HG02840 (cell line): ENCODE measurements around the gene DDC.

ENCODE experiments used
- ATAC-seq: cut with Tn5 transposase; IDR thresholded peaks from one replicate; pipeline ENCODE4 v1.9.1; 2021; ENCODE audit warnings: mild to moderate bottlenecking, moderate library complexity, moderate number of reproducible peaks; ENCODE audit not compliant: unreplicated experiment, low FRiP score

DDC gene

DNA sequence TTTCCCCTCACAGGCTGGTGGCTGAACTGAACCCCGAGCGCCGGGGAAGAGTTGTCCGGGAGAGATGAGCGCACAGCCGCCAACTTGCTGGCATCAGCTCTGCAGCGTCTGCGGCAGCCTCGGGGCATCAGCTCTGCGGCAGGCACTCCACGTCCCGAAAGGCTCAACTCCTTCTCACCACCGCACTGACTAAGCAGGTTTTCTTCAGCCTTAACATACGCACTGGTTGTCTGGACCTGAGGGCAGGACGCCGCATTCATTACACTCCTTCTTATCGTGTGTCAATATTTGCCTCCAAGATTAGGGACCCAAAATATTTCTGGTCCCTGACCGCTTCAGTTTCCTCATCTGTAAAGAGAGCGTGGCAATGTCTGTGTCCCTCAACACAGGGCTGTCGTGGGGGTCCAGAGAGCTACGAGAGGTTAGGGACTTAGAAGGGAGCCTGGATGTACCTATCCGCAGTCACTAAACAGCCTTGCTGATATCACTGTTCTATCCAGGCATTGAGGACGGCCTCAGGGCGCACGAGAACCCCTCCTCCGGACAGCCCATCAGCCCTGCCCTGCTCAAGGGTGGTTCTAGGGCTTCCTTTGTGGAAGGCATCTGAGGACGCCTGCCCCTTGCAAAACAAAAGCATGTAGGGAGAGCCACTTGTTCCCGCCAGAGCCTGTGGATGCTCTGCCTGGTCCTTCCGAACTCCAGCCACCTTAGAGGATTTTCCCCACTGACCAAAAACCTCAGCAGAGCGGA lies 72.3 kb downstream of the DDC start:
- no peak for ATAC-seq

DNA sequence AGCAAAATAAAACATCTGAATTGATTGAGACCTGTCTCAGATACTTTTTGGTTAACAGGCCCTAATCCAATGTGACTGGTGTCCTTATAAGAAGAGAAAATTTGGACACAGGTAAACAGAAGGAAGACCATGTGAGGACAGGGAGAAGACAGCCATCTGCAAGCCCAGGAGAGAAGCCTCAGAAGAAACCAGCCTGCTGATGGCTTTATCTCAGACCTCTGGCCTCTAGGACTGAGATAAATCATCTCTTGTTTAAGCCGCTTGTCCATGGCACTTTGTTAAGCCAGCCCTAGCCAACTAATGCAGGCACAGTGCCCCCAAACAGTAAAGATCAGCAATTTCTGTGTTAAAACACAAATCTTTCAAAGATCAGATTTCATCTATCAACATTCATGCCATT lies 73.3 kb downstream of the DDC start:
- no peak for ATAC-seq

DNA sequence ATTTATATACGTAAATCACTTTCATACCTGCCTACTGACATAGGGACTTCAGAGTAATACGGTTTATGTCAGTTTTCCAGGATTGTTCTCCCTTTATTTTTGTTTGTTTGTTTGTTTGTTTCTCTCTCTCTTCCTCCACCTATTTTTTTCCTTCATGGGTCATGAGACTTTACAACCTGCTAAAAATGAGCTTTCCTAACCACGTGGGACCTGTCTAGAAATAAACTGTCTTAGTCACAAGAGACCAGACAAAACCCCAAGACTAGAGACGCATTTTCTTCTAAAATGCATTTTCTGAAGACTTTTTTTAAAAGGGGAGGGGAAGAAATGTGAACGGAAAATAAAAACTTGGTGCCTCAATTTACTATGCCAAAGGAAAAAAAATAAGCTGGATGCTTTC lies 74.0 kb downstream of the DDC start:
- no peak for ATAC-seq

DNA sequence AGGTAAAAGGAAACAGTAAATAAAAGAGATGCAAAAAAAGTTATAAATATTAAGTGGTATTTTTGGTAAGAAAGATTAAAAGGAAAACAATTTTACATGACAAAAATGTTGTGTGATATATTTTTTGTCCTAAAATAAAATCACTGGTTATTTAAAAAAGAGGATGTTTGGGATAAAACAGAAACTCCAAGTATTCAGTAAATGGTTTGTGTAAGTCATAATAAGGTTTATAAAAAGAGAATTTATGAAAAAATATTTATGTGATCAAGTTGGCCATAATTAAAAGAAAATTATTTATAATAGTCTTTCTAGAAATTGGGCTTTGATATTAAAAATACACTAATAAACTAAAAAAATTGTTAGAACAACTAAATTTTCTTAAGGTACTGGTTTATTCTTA lies 76.8 kb downstream of the DDC start:
- no peak for ATAC-seq

DNA sequence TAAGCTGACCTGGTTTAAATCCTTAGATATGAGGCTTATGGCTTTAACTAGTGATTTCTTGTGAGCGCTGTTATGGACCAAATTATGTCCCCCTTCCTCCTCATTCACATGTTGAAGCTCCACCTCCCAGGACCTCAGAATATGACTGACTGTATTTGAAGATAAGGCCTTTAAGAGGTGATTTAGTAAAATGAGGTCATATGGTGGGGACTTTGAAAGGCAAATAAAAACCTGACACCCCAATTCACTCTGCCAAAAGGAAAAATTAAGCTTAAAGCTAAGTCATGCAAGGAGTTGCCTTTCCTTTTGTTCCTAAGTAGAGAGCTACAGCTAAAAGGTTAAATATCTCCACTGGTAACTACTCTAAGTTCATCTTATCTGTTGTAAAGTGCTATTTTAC lies 78.7 kb downstream of the DDC start:
- ATAC-seq, result no peak

DNA sequence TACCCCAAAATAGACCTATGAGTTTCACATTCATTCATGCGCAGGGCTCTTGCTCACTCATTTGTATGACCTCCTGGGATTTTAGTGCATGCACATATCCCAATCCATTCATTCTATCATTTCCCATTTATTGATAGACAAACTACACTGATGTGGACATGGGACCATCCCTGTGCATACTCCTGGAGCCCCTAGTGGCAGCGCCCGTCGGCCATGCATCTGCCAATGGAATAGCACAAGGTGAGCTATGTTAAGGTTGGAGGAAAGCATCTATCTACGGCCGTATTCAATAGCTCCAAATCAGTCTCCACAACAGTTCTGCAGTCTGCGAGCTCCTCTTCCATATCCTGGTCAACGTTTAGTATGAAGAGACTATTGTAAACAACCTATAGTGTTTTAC lies 83.3 kb downstream of the DDC start:
- no peak for ATAC-seq

DNA sequence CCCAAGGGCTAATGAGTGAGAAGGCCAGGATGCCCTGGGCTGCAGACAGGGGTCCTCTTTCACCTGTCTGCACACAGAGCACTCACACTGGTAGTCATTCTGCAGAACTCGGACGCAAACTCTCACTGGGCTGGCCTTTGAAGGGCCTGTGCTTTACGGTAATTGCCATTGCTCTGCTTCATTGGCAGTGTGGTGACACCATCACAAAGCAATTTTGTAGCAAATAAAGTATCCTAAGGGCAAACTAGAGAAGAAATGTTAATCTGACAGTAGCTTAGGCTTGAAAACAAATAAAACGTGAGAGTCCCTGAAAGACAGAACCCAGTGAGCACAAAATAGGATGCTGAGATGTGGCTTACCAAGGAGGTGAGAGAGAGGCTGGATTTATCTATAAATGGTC lies 84.4 kb downstream of the DDC start:
- no peak for ATAC-seq

DNA sequence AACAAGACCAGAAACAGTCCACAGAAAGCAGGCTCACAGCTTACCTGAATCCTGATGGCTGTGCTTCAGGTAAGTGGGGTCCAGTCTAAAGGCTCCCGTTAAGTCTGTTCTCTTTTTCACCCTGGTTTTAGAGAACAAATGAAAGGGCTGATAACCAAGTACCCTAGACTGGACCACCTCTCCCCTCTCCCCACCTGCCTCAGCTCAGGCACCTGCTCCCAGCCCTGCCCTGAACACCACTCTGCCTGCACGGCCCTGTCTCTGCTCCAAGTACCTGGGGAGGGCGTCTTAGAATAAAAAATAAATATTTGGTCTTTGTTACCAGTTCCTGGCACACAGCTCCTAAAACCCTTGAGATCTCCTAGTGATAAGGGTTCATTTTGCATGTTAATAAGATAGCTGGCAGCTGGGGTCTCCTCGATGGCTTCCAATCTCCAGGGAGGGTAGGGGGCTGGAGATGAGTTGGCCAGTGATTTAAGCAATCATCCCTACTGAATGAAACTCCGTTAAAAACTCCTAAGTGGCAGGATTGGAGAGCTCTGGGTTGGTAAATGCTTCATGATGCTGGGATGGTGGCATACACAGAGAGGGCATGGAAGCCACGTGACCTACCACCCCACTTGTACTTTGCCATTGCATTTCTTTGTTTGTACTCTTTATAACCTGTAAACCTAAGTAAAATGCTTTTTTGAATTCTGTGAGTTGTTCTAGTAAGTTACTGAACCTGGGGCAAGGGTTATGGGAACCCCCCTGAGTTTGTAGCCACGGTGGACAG lies 85.3 kb downstream of the DDC start:
- ATAC-seq, result no peak

DNA sequence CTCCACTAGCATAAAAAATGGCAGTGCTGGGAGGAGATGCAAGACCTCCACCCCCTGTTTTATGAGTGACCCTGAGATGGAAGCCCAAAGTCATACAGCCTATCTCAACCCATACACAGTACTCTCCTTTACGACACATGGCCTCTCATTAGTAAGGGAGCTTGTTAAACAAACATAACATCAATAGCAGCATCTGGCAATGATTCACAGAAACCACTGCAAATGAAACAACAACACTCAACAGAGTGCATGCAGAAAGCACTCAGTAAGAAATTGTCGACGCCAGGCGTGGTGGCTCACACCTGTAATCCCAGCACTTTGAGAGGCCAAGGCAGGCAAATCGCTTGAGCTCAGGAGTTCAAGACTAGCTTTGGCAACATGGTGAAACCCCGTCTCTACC lies 87.6 kb downstream of the DDC start:
- no peak for ATAC-seq

DNA sequence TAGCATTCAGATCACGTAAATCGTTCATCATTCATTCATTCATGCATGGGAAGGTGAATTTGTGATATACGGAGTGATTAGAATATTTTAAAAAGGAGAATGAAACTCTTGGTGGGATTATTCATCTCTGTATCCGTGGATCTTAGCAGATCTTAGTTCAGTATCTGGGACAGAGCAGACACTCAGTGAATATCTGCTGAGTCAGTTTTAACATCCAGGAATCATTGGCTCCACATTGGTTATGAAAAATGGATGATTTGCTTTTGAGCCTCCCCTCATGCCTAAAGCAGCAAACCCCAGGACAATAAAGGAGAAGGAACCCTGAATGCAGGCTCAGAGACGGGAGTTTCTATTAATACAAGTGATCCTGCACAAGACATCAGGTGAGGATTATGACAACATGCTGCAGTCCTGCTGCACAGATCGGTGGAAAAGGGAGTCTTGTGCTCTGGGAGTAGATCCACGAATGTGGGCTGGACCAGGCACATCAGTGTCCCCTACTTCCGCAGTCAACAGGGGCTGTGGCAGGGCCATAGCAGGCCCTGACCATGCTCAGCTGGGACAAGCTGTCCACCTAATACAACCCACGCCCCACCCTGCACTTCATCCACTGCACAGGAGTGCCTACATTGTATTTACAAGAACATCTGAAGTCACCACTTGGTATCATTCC lies 88.1 kb downstream of the DDC start:
- no peak for ATAC-seq

DNA sequence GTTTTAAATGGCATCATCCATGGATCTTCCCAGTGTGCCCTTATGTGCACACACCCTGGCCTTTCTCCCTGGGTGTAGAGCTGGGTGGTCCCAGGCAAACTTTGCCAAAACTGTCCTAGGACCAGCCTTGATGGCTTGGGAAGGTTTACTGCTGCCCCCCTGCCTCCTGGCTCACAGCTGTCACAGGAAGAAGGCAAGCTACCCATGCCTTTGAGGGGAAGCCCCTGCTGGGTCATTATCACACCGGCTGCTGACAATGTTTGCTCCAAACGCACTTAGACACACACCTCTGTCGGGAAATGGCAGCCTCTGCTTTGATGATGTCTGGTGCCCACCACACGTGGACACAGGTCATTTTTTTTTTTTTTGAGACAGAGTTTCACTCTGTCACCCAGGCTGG lies 89.9 kb downstream of the DDC start:
- ATAC-seq, result no peak

DNA sequence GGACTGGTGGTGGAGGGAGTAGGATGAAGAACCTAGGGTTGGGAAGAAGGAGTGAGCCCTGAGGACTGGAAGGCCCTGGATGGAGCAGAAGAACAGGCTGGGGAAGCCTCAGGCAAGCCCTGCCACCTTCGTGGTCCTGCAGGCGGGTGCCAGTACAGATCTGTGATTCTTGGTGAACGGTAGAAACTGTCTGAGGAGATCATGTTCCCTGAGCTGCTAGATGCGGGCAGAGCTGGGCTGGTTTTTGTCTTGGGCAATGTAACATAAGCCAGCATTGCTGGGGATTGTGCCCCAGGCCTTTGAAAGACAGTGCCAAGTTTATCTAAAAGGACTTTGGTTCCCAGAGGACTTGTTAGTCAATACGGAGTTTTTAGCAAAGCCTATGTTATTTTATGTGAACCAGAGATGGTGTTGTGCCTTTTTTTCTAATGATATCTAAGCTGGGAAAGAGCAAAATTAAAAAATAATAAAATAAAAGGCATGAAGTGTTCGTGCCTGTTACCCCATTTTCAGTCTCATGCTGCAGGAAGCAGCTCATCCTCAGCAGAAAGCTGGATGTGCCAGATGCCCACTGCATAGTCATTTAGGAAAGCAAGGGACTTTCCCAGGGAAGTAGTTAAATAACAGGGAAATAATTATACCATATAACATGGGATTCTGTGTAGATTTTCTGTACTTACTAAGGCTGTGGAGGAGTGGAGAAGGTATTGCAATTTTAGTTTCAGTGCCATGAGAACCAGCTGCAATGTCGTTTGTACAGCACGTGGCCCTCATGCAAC lies 90.6 kb downstream of the DDC start:
- ATAC-seq, result no peak

DNA sequence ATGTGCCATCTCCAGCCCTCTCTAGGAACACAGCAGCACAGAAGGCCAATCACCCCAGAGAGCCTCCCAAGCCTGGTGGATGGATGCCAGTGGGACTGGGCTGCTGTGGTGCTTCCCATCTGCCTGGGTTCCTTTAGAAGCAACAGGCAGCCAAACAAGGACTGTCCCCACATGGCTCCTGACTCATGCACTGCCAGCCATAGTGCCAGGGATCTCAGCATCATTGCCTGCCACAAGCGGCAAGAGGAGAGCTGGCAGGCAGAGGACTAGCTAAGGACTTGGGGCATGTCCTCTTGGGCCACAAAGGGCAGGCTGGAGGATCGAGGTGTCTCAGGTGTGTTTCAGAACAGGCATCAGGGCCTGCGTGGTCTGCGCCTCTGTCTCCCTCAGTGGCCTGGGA lies 91.7 kb downstream of the DDC start:
- ATAC-seq, result no peak

DNA sequence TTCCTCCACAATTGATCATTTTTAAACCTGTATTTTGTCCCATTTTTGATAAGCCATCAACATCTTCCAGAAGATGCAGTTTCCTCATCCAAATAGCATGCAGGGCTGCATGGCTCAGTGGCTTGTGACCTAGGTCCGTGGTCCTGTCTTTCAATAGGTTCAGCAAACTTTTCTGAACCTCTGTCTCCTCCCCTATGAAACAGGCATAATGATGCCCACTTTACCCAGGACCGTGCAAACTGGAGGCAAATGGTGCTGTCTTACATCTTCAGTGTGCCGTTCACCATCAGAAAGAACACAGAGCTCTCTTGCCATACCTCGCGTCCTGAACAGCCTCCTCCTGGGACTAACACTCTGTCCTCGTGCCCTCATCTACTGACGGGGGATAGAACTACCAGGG lies 92.8 kb downstream of the DDC start:
- no peak for ATAC-seq

DNA sequence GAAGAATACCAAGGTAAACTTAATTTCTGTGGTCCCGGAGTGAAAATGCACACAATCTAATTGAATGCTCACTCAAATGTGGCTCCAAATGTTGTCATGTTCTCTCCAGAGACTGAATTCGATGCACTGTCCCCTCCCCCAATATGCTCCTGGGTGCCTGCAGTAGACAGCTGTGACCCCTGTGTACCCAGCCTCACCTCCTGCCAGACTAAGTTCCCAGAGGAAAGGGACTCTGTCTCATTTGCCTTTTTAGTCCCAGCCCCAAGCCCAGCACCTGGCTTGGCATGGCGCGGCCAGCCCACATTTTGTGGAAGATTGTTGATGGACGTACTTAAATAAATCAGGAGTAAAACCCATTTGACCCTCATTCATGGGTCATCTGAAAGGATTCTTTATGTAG lies 93.2 kb downstream of the DDC start:
- no peak for ATAC-seq

DNA sequence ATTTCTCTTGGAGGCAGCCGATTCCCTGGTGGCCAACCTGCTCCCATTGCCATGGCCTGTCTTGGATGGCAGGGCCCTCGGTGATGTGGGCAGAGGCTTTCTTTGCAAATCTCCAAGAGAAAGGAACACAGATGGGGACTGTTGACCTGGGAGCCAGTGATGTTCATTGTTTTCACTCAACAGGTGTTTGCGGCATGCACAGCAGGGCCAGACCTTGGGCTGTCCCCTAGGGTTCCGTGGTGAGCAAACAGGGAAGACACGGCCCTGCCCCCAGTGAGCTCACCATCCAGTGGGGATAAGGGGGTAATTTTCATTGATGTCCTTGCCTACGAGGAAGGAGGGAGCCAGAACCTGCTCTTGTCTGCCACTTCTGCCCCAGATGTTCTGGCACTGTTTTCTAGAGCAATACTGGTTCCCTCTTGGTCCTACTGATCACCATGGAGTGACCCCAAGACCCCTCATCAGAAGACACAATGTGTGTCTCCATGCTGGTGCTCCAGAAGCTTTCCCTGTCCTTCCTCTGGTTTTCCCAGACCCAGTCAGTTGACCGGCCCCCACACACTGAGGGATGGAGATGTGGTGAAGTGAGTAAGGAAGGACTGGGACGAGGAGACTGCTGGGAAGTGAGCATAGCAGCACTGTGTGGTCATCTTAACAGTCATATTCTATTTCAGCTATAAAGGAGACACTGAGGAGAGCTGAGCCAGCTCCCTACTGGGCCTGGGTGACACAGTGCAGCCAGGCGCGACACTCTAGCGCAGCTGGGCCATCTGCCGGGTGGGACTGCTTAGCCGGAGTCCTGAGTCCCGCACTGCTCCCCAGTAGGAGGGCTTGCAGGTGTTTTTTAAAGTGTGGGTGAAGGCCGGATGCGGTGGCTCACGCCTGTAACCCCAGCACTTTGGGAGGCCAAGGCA lies 94.7 kb downstream of the DDC start:
- no peak for ATAC-seq

DNA sequence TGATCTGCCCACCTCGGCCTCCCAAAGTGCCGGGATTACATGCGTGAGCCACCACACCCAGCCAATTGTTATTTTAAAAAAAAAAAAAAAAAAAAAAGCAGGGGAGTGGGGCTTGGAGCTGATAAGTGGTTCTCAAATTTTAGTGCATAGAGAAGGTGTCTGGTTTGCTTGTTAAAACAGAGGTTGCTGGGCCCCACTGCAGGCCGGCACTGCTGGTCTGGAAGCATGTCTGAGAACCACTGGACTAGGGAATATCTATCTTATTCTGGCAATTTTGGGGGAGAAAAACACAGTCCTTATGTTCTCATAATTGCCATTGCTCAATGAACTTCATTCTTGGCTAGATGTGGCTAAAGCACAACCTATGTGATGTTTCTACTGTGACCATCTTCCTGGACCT lies 96.0 kb downstream of the DDC start:
- no peak for ATAC-seq

DNA sequence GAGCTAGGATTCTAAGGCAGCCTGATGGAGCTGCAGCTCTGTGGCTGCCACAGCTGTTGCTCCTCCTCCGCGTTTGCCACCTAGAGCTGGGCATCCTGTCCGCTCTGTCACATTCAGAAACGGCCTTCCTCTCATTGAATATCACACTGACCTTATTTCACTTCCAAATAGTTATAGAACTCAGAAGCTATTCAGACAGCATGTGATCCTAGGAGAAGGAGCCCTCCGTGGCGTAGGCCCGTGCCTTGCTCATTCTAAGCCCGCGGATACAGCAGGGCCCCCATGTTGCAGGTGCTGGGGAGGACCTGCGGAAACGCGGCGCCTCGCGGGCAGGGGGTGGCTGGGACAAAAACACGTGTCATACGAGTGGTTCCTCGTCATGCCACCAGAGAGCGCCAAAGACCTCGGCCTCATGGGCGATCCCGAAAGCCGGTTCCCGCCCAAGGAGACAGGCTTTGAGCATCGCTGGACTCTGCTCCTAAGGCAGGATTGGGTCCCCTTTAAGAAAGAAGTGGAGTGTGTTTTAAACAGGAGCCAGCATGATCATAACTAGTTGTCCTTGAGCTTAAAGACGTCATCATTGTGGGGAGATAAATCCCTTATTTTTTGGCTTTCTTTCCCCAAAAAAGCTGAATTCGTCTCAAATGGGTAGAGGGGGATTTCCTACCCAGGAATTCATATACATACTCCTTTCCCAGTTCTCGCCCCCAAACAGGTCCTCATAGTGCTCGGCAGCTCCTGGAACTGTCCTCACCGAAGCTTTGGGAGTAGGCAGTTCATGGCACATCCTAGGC lies 97.2 kb downstream of the DDC start:
- ATAC-seq, result no peak
